Measurements from ENCODE around the gene ANAPC2.

ANAPC2 gene

DNA sequence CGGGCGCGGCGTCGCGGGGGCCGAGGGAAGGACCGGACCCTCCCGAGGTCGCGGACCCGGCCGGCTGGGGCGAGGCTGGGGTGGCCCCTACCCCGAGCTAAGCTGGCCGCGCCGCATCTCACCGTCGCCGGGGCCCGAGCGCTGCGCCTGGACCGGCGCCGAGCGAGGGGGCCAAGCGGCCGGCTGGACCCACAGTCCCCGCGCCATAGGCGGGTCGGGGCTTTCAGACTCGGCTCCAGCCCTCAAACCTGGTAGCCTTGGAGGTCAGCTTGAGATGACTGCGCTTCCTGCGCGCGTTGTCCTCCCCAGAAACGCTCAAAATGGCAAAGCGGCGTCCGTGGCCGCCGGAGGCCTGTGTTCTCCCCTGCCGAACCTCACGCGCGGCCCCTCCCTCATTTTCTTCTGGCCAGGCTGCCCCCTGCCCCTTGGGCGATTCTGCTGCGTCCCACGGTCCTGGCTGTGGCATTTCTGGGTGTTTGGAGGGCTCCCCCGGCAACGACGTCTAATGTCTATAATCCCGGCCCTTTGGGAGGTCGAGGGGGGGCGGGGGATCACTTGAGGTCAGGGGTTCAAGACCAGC, 58.1 kb downstream of the ANAPC2 start:
- DNase-seq (ENCODE audit: low read depth in 4 of 4, low spot score in 1 of 4): no peak

DNA sequence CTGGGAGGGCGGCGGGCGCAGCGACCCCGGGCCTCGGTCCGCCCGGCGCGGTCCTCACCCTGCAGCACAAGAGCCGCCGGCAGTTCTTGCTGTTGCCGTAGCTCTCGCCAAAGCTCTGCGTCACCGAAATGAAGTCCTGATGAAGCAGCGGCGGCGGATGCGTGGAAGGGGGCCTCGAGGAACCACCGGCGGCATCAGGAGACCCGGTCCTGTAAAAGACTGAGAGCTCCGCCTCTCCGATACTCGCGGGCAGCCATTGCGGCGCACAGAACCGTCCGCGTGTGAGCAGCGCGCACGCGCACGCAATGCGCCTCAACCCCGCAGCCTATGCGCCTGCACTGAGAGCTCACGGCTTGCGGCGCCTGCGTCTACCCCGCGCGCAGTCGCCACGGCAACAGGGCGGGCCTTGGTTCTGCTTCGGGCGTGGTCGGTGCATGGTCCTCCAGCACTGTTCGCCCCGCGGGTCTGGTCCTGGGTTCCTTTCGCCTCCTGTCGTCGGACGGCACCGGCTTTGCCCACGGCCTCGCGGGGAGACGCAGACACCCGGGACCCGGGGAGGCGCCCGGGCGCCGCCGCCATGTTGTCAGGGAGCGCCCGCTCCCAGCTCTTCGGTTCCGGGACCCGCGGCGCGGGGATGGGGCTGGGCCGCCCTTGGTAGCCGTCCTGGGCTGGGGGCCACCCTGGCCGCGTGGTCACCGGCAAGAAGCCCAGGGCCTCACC, 58.7 kb downstream of the ANAPC2 start:
- DNase-seq (ENCODE audit: low read depth in 4 of 4, low spot score in 1 of 4): peak; percentile 70 to 87 (median 80)

DNA sequence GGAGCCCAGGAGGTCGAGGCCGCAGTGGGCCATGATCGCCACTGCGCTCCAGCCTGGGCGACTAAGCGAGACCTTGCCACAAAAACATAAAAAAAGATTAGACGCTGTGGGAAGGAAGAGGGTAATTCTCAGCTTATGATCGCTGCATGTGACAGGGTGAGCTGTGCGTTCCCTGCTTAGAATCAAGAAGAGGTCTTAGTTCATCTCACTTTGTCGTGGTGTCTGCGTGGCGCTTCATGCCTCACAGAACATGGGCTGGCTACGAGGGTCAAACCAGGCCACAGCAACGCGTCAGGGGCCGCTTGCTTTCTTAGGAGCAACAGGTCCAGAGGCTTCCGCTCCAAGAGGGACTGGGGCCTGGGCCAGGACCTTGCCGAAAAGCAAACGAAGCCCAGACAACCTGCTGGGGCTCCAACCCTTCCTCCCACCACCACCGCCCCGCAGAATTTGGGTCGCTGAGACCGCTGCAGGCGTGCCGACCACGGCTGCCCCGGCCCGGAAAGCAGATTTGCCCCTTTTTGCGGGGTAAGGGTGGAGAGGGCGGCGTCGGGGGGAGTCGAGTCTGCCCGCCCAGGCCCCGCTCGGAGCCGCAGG, 59.4 kb downstream of the ANAPC2 start:
- no peak for DNase-seq (ENCODE audit: low read depth in 4 of 4, low spot score in 1 of 4)

- DNase-seq (ENCODE audit: low read depth in 4 of 4, low spot score in 1 of 4): peak in 1 of 4 experiments; percentile 21
These were observed 60.0 kb downstream of the ANAPC2 start for GRCh38 chr9:137128158-137128861.

DNA sequence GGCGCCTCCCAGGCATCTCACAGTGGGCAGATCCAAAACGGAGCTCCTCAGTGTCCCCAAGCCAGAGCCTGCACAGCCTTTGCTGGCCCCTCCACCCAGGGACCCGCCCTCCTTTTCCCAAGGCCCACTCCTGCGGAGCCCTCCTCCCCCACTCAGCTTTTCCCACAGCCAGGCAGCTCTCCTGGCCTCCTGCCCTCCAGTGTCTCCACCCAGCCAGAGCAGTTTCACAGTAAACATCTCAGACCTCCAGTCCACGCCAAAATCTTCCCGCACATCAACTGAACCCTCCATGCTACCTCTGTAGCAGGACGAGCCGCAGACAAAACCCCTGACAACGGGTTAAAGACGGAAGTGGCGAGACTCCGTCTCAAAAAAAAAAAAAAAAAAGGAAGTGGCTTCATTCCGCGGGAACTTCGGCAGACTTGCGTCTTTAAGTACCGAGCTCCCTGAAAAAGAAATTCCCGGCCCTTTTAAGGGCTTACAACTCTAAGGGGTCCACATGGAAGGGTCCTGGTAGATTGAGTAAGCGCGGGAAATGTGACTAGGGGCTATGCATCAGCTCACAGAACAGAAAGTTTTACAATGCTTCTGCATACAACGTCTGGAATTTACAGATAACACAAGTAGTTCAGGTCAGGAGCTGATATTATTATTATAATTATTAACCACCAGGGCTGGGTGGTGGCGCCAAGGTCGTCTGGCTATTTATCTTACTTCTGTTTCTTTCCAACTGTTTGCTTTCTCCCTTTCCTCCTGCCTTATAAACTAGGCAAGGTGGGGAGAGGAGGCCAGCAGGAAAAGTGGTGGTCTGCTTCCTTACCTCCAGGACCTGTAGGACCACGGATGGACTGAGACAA, 60.8 kb downstream of the ANAPC2 start:
- peak in 1 of 4 experiments; percentile 17 for DNase-seq (ENCODE audit: low read depth in 4 of 4, low spot score in 1 of 4)

DNA sequence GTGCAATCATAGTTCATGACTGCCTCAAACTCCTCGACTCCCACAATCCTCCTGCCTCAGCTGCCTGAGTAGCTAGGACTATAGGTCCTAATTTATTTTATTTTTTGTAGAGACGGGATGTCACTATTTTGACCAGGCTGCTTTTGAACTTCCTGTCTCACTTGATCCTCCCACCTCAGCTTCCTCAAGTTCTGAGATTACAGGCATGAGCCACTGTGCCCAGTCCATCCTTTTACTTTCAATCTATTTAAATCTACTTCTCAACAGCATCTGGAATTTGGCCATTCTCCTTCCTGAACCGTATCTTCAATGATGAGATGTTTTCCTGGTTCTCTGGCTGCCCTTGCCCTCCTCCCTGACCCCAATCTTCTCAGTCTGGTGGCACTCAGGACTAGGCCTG, 61.6 kb downstream of the ANAPC2 start:
- DNase-seq (ENCODE audit: low read depth in 4 of 4, low spot score in 1 of 4): no peak

All from stimulated activated CD4-positive, alpha-beta T cell treated with anti-CD3 and anti-CD28 coated beads, Interleukin-1b, Interleukin-23, amount 100 ng/mL, for 24 hours (primary cell).